Gastrocnemius medialis (tissue), 4 donors: ENCODE data around the gene TM2D3. TPM values are rescaled to one million over a fixed set of nuclear protein-coding genes. Genes with fewer than 3 reads are reported as not detected.

Source experiments
- ATAC-seq, 2 donors: fragments of 150-250 bp; one replicate each; pipeline ENCODE4 v1.9.1; 2016
- DNase-seq, 2 donors: peaks; one replicate each; pipeline ENCODE4 v3.0.0-alpha.2; 2019
- H3K27ac ChIP-seq, 4 donors: fragments of 200-600 bp; sonication (generic); 1 replicate in 1 of 4; 2 replicates in 3 of 4; pipeline ENCODE4 v1.5.1; 2016 to 2018; ENCODE audit warnings: mild to moderate bottlenecking in 2 of 4, moderate library complexity in 1 of 4
- H3K27me3 ChIP-seq, 3 donors: fragments of 200-600 bp; sonication (generic) in 2 of 3; 1 replicate in 1 of 3; 2 replicates in 2 of 3; pipeline versions ENCODE4 v1.5.1 to v1.6.0; 2016 to 2019; ENCODE audit warnings: mild to moderate bottlenecking in 1 of 3, moderate library complexity in 1 of 3
- H3K36me3 ChIP-seq, 2 donors: fragments of 200-600 bp; sonication (generic) in 1 of 2; one replicate each; pipeline ENCODE4 v1.5.1; 2017 to 2018
- H3K4me1 ChIP-seq, 2 donors: fragments of 200-600 bp; sonication (generic) in 1 of 2; one replicate each; pipeline ENCODE4 v1.5.1; 2016 to 2017; ENCODE audit warnings: mild to moderate bottlenecking in 2 of 2
- H3K4me3 ChIP-seq, 4 donors: fragments of 200-600 bp; sonication (generic) in 3 of 4; 1 replicate in 1 of 4; 2 replicates in 3 of 4; pipeline ENCODE4 v1.5.1; 2016 to 2019; ENCODE audit warnings: mild to moderate bottlenecking in 2 of 4
- H3K9me3 ChIP-seq, 3 donors: fragments of 200-600 bp; sonication (generic) in 2 of 3; 1 replicate in 1 of 3; 2 replicates in 2 of 3; pipeline ENCODE4 v1.5.1; 2016 to 2019
- CTCF ChIP-seq, 5 experiments: fragments of 450-650 bp in 3 of 5; fragments of 200-600 bp in 2 of 5; sonication (generic) in 2 of 5; IDR thresholded peaks in 4 of 5; conservative IDR thresholded peaks in 1 of 5; 1 replicate in 4 of 5; 2 replicates in 1 of 5; pipeline ENCODE4 v1.5.1; 2016 to 2019; ENCODE audit warnings: antibody characterized with exemption in 5 of 5, mild to moderate bottlenecking in 3 of 5, moderate library complexity in 3 of 5
- POLR2A ChIP-seq, 2 donors: fragments of 450-650 bp; IDR thresholded peaks; one replicate each; pipeline ENCODE4 v1.6.1; 2017; ENCODE audit warnings: antibody characterized with exemption in 2 of 2, mild to moderate bottlenecking in 2 of 2, moderate library complexity in 2 of 2
- in situ Hi-C, 4 donors: fragments of 200-750 bp; cut with MboI; loops; one replicate each; pipeline versions ENCODE4 v1.15.0 to v1.8.0; 2017; ENCODE audit warnings: low sequenced_read_pairs in 4 of 4
- intact Hi-C: fragments of 100-400 bp; cut with DNase I; formaldehyde crosslinking; loops from one replicate; pipeline ENCODE4 v1.15.1; 2023; ENCODE audit warnings: low total_unique reads
- total RNA-seq, 4 donors: library from RNA; depleted of rRNA; stranded (reverse); fragments of >200 nt; gene quantifications; one replicate each; pipeline versions ENCODE4 v1.1.0 to v1.2.3, GENCODE V29; 2016

The TM2D3 gene
- total RNA-seq, 4 donors from 2014 or later = 41.5 to 101 (median 51.9) TPM

GRCh38 chr15:101597360-101597928 lies 54.7 kb downstream of the TM2D3 start:
- ATAC-seq (no peak), DNase-seq (no peak)
- Histone ChIP-seq H3K9me3 (no peaks in the 10 kb centered on the region), H3K36me3 (no peaks in the 10 kb centered on the region), H3K4me3 (no peak overlapping the region), H3K27ac (no peak overlapping the region), H3K4me1 (no peaks in the 10 kb centered on the region), H3K27me3 (no peaks in the 10 kb centered on the region)
- TF ChIP-seq CTCF (IDR thresholded peaks at IDR 0.05 in 4 of 5, conservative IDR thresholded peaks at IDR 0.05 in 1 of 5) = no peak
- no peak for TF ChIP-seq POLR2A (IDR thresholded peaks at IDR 0.05)
- intact Hi-C loops = no loop called here
- in situ Hi-C loops = no loop called here

GRCh38 chr15:101596633-101597032 lies 55.5 kb downstream of the TM2D3 start:
- intact Hi-C loops = no loop called here
- ATAC-seq (no peak), DNase-seq (no peak)
- Histone ChIP-seq H3K9me3 (no peaks in the 10 kb centered on the region), H3K27ac (no peak overlapping the region), H3K27me3 (no peaks in the 10 kb centered on the region), H3K36me3 (no peaks in the 10 kb centered on the region), H3K4me1 (no peaks in the 10 kb centered on the region), H3K4me3 (no peak overlapping the region)
- in situ Hi-C loops = no loop called here
- TF ChIP-seq POLR2A (IDR thresholded peaks at IDR 0.05) (no peak), CTCF (IDR thresholded peaks at IDR 0.05 in 4 of 5, conservative IDR thresholded peaks at IDR 0.05 in 1 of 5) (no peak)

Other genes with a start within 250 kb of the TM2D3 start
- 10 to 100 TPM; 12.8 to 46.0 (median 23.6) TPM for gene PCSK6, start 162.7 kb downstream of the TM2D3 start, total RNA-seq
- gene TARS3, start 72.1 kb upstream of the TM2D3 start, total RNA-seq = 10 to 100 TPM; 38.3 to 69.9 (median 55.4) TPM
- not detected for gene OR4F6, start 151.1 kb upstream of the TM2D3 start, total RNA-seq
- gene OR4F15, start 159.8 kb upstream of the TM2D3 start, total RNA-seq = not detected